ENCODE measurements around the gene CDK8. TPM values are rescaled to one million over a fixed set of nuclear protein-coding genes. Genes with fewer than 3 reads are reported as not detected.

The CDK8 gene
- total and polyA plus RNA-seq, 12 donors: 6.4 to 12.5 (median 9.2) TPM

DNA sequence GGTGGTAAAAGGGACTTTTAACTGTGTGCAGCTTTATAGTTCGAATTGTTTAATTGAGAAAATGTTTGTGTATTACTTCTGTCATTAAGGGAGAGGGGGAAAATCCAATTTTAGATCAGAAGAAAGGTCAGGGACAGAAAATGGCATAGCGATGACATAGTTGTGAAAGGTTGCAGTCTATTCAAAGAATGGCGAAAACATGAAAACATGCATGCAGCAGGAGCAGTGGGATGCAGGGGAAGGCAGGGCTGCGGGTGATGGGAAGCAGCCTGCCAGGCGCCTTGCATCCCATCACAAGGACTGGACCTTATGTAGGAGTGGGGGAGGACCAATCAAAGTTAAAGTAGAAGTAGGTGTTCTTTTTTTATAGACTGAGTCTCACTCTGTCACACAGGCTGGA is 125.9 kb downstream of the CDK8 start:
- 96 to 98% methylated on average over 5 of the region's 5 CpGs for WGBS, 2 donors
- Histone ChIP-seq H3K4me3 (no peak overlapping the region), H3K9me3 (no peaks in the 10 kb centered on the region), H3K36me3 (peaks cover 0 to 8% (median 0%) of the 10 kb centered on the region in 9 donors), H3K4me1 (peaks cover 0 to 11% (median 0%) of the 10 kb centered on the region in 9 donors), H3K27ac (no peak overlapping the region), H3K27me3 (no peaks in the 10 kb centered on the region)
- TF ChIP-seq, protein P1, sequence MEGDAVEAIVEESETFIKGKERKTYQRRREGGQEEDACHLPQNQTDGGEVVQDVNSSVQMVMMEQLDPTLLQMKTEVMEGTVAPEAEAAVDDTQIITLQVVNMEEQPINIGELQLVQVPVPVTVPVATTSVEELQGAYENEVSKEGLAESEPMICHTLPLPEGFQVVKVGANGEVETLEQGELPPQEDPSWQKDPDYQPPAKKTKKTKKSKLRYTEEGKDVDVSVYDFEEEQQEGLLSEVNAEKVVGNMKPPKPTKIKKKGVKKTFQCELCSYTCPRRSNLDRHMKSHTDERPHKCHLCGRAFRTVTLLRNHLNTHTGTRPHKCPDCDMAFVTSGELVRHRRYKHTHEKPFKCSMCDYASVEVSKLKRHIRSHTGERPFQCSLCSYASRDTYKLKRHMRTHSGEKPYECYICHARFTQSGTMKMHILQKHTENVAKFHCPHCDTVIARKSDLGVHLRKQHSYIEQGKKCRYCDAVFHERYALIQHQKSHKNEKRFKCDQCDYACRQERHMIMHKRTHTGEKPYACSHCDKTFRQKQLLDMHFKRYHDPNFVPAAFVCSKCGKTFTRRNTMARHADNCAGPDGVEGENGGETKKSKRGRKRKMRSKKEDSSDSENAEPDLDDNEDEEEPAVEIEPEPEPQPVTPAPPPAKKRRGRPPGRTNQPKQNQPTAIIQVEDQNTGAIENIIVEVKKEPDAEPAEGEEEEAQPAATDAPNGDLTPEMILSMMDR (IDR thresholded peaks at IDR 0.05): no peak
- no peak for DNase-seq
- ATAC-seq: no peak
- intact Hi-C loops (cut with DNase I): loop anchor here in 1 of 10 donors (10.0 kb wide), 1 partner anchor 115 kb away; no protein-coding TSS in a partner anchor

DNA sequence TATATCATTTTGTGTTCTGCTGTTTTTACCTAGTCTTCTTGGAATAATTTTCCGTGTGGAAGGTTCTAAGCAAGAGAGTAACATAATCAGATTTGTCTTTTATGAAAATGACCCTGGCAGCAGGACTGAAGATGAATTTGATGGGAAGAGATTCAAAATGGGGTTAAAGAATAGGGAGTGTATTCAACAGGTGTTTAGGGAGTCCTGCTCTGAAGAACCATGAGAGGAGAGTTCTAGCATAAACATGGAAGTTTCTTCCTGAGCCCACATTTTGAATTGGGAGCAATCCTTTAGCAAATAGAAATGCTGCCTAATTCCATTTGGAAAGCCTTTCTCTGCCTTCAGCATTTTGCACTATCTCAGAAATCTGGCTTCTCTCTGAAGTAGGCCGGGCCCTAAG is 127.0 kb downstream of the CDK8 start:
- peaks cover 0 to 19% (median 6%) of the 10 kb centered on the region in 9 donors for H3K36me3 ChIP-seq
- H3K4me3 ChIP-seq: no peak overlapping the region
- 87 to 97% methylated on average over 2 of the region's 2 CpGs for WGBS, 2 donors
- TF ChIP-seq, protein P1 (IDR thresholded peaks at IDR 0.05): no peak
- H3K27me3 ChIP-seq: no peaks in the 10 kb centered on the region
- H3K4me1 ChIP-seq: peaks cover 0 to 11% (median 0%) of the 10 kb centered on the region in 9 donors
- no peaks in the 10 kb centered on the region for H3K9me3 ChIP-seq
- DNase-seq (no peak), ATAC-seq (no peak)
- H3K27ac ChIP-seq: no peak overlapping the region
- intact Hi-C loops (cut with DNase I): no loop called here

DNA sequence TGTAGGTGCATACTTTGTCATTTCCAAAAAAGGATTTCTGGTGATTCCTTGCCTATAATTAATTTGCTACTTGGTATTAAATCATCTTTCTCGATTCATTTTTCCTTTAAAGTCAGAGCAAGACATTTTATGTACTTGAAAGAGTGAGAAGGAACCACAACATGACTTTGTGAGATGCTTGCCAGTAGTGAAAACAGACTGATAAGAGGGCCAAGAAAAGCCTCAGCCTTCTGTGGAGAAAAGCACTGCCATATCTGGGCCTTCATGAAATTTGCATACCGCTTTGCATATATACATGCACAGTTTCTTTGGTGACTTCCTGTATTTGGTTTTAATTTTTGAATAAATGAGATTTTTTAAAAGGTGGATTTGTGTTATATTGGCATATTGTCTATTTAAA is 128.4 kb downstream of the CDK8 start:
- TF ChIP-seq, protein P1 (IDR thresholded peaks at IDR 0.05): no peak
- intact Hi-C loops (cut with DNase I): no loop called here
- WGBS, 2 donors: 81 to 83% methylated on average over 2 of the region's 2 CpGs
- DNase-seq: no peak
- Histone ChIP-seq H3K4me1 (peaks cover 0 to 9% (median 0%) of the 10 kb centered on the region in 9 donors), H3K4me3 (no peak overlapping the region), H3K27me3 (no peaks in the 10 kb centered on the region), H3K36me3 (peaks cover 0 to 33% (median 6%) of the 10 kb centered on the region in 9 donors), H3K9me3 (no peaks in the 10 kb centered on the region), H3K27ac (no peak overlapping the region)
- no peak for ATAC-seq

DNA sequence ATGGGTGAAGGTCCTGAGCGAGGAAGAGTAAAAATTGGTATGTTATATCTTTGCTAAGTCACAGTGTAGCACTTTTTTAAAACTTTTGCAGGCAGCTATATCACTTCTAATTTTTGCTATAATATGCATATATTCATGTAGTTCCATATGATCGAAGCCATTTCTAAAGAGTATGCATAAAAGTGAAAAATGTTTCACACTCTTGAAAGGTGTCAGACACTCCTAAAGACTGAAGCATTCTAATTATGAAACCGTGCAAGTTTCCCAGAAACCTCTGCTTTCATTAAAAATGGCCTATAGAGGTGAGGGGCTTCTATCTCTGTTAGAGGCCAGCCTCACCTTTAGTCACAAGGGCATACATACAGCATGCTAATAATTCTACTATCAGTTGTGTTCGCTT is 128.9 kb downstream of the CDK8 start:
- Histone ChIP-seq H3K4me3 (no peak overlapping the region), H3K9me3 (no peaks in the 10 kb centered on the region), H3K4me1 (peaks cover 0 to 9% (median 0%) of the 10 kb centered on the region in 9 donors), H3K27me3 (no peaks in the 10 kb centered on the region), H3K36me3 (peaks cover 0 to 37% (median 6%) of the 10 kb centered on the region in 9 donors), H3K27ac (no peak overlapping the region)
- intact Hi-C loops (cut with DNase I): no loop called here
- DNase-seq (no peak), ATAC-seq (no peak)
- 93% methylated on average over 4 of the region's 4 CpGs for WGBS, 2 donors
- TF ChIP-seq, protein P1 (IDR thresholded peaks at IDR 0.05): no peak
